Tibial nerve (tissue), 4 donors: ENCODE measurements around the gene SF3B5.
"Not testable (repeated sequence)": the region's sequence is repeated elsewhere in the genome, so short reads cannot be mapped to it uniquely, and the experiment has no call there.

ENCODE experiments used
- CTCF ChIP-seq, 5 experiments: fragments of 200-600 bp in 3 of 5; fragments of 450-650 bp in 2 of 5; sonication (generic) in 3 of 5; IDR thresholded peaks; one replicate each; pipeline ENCODE4 v1.5.1; 2016 to 2019; ENCODE audit warnings: antibody characterized with exemption in 5 of 5, mild to moderate bottlenecking in 3 of 5, moderate library complexity in 2 of 5
- EP300 ChIP-seq, 2 donors: sonication (generic); formaldehyde crosslinking; IDR thresholded peaks; one replicate each; pipeline ENCODE4 v1.6.1; 2017; ENCODE audit warnings: antibody characterized with exemption in 2 of 2, mild to moderate bottlenecking in 1 of 2
- POLR2A ChIP-seq, 2 donors: fragments of 450-650 bp; IDR thresholded peaks; one replicate each; pipeline ENCODE4 v1.6.1; 2017; ENCODE audit warnings: antibody characterized with exemption in 2 of 2, mild to moderate bottlenecking in 2 of 2, moderate library complexity in 2 of 2

DNA sequence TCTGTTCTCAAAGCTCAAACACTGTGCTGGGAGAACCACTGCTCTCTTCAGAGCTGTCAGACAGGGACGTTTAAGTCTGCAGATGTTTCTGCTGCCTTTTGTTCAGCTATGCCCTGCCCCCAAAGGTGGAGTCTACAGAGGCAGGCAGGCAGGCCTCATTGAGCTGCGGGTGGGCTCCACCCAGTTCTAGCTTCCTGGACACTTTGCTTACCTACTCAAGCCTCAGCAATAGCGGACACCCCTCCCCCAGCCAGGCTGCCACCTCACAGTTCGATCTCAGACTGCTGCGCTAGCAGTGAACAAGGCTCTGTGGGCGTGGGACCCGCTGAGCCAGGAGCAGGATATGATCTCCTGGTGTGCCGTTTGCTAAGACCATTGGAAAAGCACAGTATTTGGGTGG lies 48.7 kb downstream of the SF3B5 start:
- TF ChIP-seq CTCF, POLR2A, EP300 (IDR thresholded peaks at IDR 0.05): not testable (repeated sequence)
